Liver (tissue), 9 donors: Measurements from ENCODE around the gene LMF2. TPM values are rescaled to one million over a fixed set of nuclear protein-coding genes. Genes with fewer than 3 reads are reported as not detected.

Experiments
- DNase-seq: peaks from one replicate; pipeline ENCODE4 v3.0.0-alpha.2; 2017; ENCODE audit warnings: low spot score
- H3K27ac ChIP-seq, 2 donors: one replicate each; pipeline ENCODE4 v1.7.0; 2013; ENCODE audit warnings: inconsistent platforms in 2 of 2, low read length in 2 of 2, control low read depth in 1 of 2, low read depth in 1 of 2, mild to moderate bottlenecking in 1 of 2
- H3K27me3 ChIP-seq, 4 donors: one replicate each; pipeline versions ENCODE4 v1.6.1 to v1.7.0; 2013; ENCODE audit warnings: low read length in 3 of 4, inconsistent platforms in 1 of 4, mild to moderate bottlenecking in 1 of 4, moderate library complexity in 1 of 4; ENCODE audit not compliant: control insufficient read depth in 4 of 4, insufficient read depth in 4 of 4
- H3K36me3 ChIP-seq, 4 donors: one replicate each; pipeline versions ENCODE4 v1.6.1 to v1.7.0; 2013; ENCODE audit warnings: low read length in 3 of 4, mild to moderate bottlenecking in 3 of 4, low read depth in 1 of 4, moderate library complexity in 1 of 4; ENCODE audit not compliant: control insufficient read depth in 4 of 4, insufficient read depth in 3 of 4
- H3K4me1 ChIP-seq, 4 donors: one replicate each; pipeline versions ENCODE4 v1.6.1 to v1.7.0; 2013; ENCODE audit warnings: low read length in 3 of 4, mild to moderate bottlenecking in 3 of 4, moderate library complexity in 1 of 4; ENCODE audit not compliant: control insufficient read depth in 4 of 4, insufficient read depth in 4 of 4
- H3K4me3 ChIP-seq, 3 donors: one replicate each; pipeline versions ENCODE4 v1.6.1 to v1.7.0; 2013; ENCODE audit warnings: low read length in 3 of 3, control low read depth in 1 of 3, low read depth in 1 of 3, mild to moderate bottlenecking in 1 of 3
- H3K9ac ChIP-seq, 2 donors: one replicate each; pipeline ENCODE4 v1.7.0; 2013; ENCODE audit warnings: low read length in 2 of 2, mild to moderate bottlenecking in 2 of 2, moderate library complexity in 2 of 2, control low read depth in 1 of 2, low read depth in 1 of 2
- H3K9me3 ChIP-seq, 4 donors: one replicate each; pipeline versions ENCODE4 v1.6.1 to v1.7.0; 2013; ENCODE audit warnings: low read length in 3 of 4; ENCODE audit not compliant: control insufficient read depth in 4 of 4
- ATF3 ChIP-seq: IDR thresholded peaks from 2 replicates; pipeline ENCODE4 v1.6.1; 2016; ENCODE audit warnings: antibody characterized with exemption
- EGR1 ChIP-seq, 2 donors: IDR thresholded peaks; 2 replicates each; pipeline ENCODE4 v1.6.1; 2016 to 2018; ENCODE audit warnings: antibody characterized with exemption in 2 of 2, low read depth in 2 of 2
- FOXA1 ChIP-seq: IDR thresholded peaks from 2 replicates; pipeline ENCODE4 v1.6.1; 2016; ENCODE audit warnings: antibody characterized with exemption
- FOXA2 ChIP-seq: IDR thresholded peaks from 2 replicates; pipeline ENCODE4 v1.6.1; 2016; ENCODE audit warnings: antibody characterized with exemption
- GABPA ChIP-seq, 2 donors: IDR thresholded peaks in 1 of 2; conservative IDR thresholded peaks in 1 of 2; 2 replicates each; pipeline ENCODE4 v1.6.1; 2016; ENCODE audit warnings: antibody characterized with exemption in 2 of 2, mild to moderate bottlenecking in 1 of 2, moderate library complexity in 1 of 2
- HNF4G ChIP-seq: IDR thresholded peaks from 2 replicates; pipeline ENCODE4 v1.6.1; 2016; ENCODE audit warnings: antibody characterized with exemption
- MAX ChIP-seq: IDR thresholded peaks from 2 replicates; pipeline ENCODE4 v1.6.1; 2016; ENCODE audit warnings: antibody characterized with exemption
- NR2F2 ChIP-seq: IDR thresholded peaks from 2 replicates; pipeline ENCODE4 v1.6.1; 2016; ENCODE audit warnings: antibody characterized with exemption
- RAD21 ChIP-seq, 2 donors: IDR thresholded peaks; 2 replicates each; pipeline ENCODE4 v1.6.1; 2016; ENCODE audit warnings: antibody characterized with exemption in 2 of 2, mild to moderate bottlenecking in 2 of 2
- RXRA ChIP-seq, 2 donors: IDR thresholded peaks; 2 replicates each; pipeline ENCODE4 v1.6.1; 2017 to 2018; ENCODE audit warnings: antibody characterized with exemption in 2 of 2, mild to moderate bottlenecking in 1 of 2
- SP1 ChIP-seq: IDR thresholded peaks from 2 replicates; pipeline ENCODE4 v1.6.1; 2018; ENCODE audit warnings: antibody characterized with exemption, mild to moderate bottlenecking
- TAF1 ChIP-seq: conservative IDR thresholded peaks from 2 replicates; pipeline ENCODE4 v1.6.1; 2016; ENCODE audit warnings: antibody characterized with exemption, mild to moderate bottlenecking
- ZBTB33 ChIP-seq: IDR thresholded peaks from 2 replicates; pipeline ENCODE4 v1.6.1; 2016; ENCODE audit warnings: antibody characterized with exemption
- WGBS: extraction: QIAGEN DNeasy Blood & Tissue Kit; methylation state at CpG from one replicate; pipeline ENCODE4 v1.1.7; 2013; 5-methylcytosine and 5-hydroxymethylcytosine counted together
- polyA plus RNA-seq, 2 donors: library from polyadenylated mRNA; stranded (reverse) in 1 of 2; unstranded in 1 of 2; fragments of 200-250 nt in 1 of 2; fragments of >200 nt in 1 of 2; fragmentation: Nextera tagmentation in 1 of 2; extraction: Ambion mirVana in 1 of 2; gene quantifications; one replicate each; pipeline versions ENCODE4 v1.2.1 to v1.2.3, GENCODE V29; 2013 to 2015
- total RNA-seq, 2 donors: library from RNA; depleted of rRNA; stranded (reverse); fragments of >200 nt; gene quantifications; one replicate each; pipeline ENCODE4 v1.2.3, GENCODE V29; 2014
- TF ChIP-seq, protein P1 (sequence below): IDR thresholded peaks from 2 replicates; pipeline ENCODE4 v1.6.1; 2016; ENCODE audit warnings: antibody characterized with exemption, mild to moderate bottlenecking
- TF ChIP-seq, protein P2 (sequence below): fragments of 150-350 bp; IDR thresholded peaks from 2 replicates; pipeline ENCODE4 v1.5.1; 2017; ENCODE audit warnings: improper control_type of control experiment, low read depth, low read length; ENCODE audit not compliant: missing input control
- donor health status: healthy.
- donor health status: healthy.
- donor health status: healthy.
- donor health status: healthy.
- donor health status: healthy.

The LMF2 gene
- total and polyA plus RNA-seq, 4 donors: 16.7 to 35.6 (median 25.9) TPM

DNA sequence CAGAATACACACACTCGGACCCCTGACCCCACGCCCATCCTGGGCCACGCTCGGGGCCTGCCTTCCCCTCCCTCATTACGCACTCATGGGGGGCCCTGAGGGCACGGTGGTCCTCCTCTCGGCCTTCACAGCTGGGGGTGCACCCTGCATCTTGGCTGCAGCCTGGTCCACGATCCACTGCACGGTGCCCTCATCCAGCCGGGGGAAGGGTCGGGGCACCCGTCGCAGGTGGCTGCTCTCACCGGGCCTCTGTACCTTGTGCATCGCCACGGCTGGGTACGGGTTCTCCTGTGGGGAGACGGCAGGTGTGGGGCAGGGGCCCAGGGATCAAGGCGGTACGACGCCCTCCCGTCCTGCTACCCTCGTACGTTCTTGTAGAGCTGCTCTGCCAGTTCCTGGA, 43.1 kb downstream of the LMF2 start:
- Histone ChIP-seq H3K27ac (no peak overlapping the region), H3K4me1 (no peaks in the 10 kb centered on the region), H3K9me3 (no peaks in the 10 kb centered on the region), H3K36me3 (peaks cover 25 to 76% (median 33%) of the 10 kb centered on the region in 4 donors), H3K27me3 (no peaks in the 10 kb centered on the region), H3K9ac (no peak overlapping the region), H3K4me3 (no peak overlapping the region)
- no peak for DNase-seq
- no peak for TF ChIP-seq TAF1
- no peak for TF ChIP-seq ATF3
- TF ChIP-seq, protein P1, sequence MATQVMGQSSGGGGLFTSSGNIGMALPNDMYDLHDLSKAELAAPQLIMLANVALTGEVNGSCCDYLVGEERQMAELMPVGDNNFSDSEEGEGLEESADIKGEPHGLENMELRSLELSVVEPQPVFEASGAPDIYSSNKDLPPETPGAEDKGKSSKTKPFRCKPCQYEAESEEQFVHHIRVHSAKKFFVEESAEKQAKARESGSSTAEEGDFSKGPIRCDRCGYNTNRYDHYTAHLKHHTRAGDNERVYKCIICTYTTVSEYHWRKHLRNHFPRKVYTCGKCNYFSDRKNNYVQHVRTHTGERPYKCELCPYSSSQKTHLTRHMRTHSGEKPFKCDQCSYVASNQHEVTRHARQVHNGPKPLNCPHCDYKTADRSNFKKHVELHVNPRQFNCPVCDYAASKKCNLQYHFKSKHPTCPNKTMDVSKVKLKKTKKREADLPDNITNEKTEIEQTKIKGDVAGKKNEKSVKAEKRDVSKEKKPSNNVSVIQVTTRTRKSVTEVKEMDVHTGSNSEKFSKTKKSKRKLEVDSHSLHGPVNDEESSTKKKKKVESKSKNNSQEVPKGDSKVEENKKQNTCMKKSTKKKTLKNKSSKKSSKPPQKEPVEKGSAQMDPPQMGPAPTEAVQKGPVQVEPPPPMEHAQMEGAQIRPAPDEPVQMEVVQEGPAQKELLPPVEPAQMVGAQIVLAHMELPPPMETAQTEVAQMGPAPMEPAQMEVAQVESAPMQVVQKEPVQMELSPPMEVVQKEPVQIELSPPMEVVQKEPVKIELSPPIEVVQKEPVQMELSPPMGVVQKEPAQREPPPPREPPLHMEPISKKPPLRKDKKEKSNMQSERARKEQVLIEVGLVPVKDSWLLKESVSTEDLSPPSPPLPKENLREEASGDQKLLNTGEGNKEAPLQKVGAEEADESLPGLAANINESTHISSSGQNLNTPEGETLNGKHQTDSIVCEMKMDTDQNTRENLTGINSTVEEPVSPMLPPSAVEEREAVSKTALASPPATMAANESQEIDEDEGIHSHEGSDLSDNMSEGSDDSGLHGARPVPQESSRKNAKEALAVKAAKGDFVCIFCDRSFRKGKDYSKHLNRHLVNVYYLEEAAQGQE: no peak
- no peak for TF ChIP-seq EGR1 (IDR thresholded peaks at IDR 0.05; ENCODE audit: low read depth in 2 of 2)
- no peak for TF ChIP-seq FOXA2
- no peak for TF ChIP-seq MAX
- TF ChIP-seq SP1: no peak
- TF ChIP-seq RAD21 (IDR thresholded peaks at IDR 0.05): no peak
- TF ChIP-seq, protein P2, sequence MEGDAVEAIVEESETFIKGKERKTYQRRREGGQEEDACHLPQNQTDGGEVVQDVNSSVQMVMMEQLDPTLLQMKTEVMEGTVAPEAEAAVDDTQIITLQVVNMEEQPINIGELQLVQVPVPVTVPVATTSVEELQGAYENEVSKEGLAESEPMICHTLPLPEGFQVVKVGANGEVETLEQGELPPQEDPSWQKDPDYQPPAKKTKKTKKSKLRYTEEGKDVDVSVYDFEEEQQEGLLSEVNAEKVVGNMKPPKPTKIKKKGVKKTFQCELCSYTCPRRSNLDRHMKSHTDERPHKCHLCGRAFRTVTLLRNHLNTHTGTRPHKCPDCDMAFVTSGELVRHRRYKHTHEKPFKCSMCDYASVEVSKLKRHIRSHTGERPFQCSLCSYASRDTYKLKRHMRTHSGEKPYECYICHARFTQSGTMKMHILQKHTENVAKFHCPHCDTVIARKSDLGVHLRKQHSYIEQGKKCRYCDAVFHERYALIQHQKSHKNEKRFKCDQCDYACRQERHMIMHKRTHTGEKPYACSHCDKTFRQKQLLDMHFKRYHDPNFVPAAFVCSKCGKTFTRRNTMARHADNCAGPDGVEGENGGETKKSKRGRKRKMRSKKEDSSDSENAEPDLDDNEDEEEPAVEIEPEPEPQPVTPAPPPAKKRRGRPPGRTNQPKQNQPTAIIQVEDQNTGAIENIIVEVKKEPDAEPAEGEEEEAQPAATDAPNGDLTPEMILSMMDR: no peak
- no peak for TF ChIP-seq ZBTB33
- TF ChIP-seq FOXA1: no peak
- no peak for TF ChIP-seq NR2F2
- TF ChIP-seq HNF4G: no peak
- no peak for TF ChIP-seq RXRA (IDR thresholded peaks at IDR 0.05)
- WGBS: 92% methylated on average over 24 of the region's 24 CpGs

- H3K9me3 ChIP-seq: no peaks in the 10 kb centered on the region
- DNase-seq: no peak
- peaks cover 25 to 86% (median 35%) of the 10 kb centered on the region in 4 donors for H3K36me3 ChIP-seq
- H3K4me1 ChIP-seq: no peaks in the 10 kb centered on the region
- H3K27me3 ChIP-seq: no peaks in the 10 kb centered on the region
- no peak overlapping the region for H3K4me3 ChIP-seq
- 95% methylated on average over 28 of the region's 28 CpGs for WGBS
- no peak overlapping the region for H3K9ac ChIP-seq
- no peak overlapping the region for H3K27ac ChIP-seq
- TF ChIP-seq ATF3 (no peak), MAX (no peak), TAF1 (no peak), SP1 (no peak), GABPA (IDR thresholded peaks at IDR 0.05 in 1 of 2, conservative IDR thresholded peaks at IDR 0.05 in 1 of 2) (no peak), ZBTB33 (no peak), FOXA2 (no peak)
- TF ChIP-seq, protein P1: no peak
Observed at GRCh38 chr22:50463188-50463900, 44.2 kb downstream of the LMF2 start.
